HUES64 (cell line): ENCODE measurements around the gene C20orf141.
"Not testable (repeated sequence)": the region's sequence is repeated elsewhere in the genome, so short reads cannot be mapped to it uniquely, and the experiment has no call there.

ENCODE experiments used
- H3K27ac ChIP-seq: 2 replicates; pipeline ENCODE4 v1.7.0; 2013; ENCODE audit warnings: low read depth, low read length, inconsistent platforms
- H3K27me3 ChIP-seq: 2 replicates; pipeline ENCODE4 v1.6.1; 2013; ENCODE audit warnings: mild to moderate bottlenecking, low read length; ENCODE audit not compliant: insufficient read depth
- H3K36me3 ChIP-seq: 2 replicates; pipeline ENCODE4 v1.6.1; 2013; ENCODE audit warnings: mild to moderate bottlenecking, low read length; ENCODE audit not compliant: insufficient read depth
- H3K4me1 ChIP-seq: 2 replicates; pipeline ENCODE4 v1.6.1; 2013; ENCODE audit warnings: mild to moderate bottlenecking, low read length, moderate library complexity; ENCODE audit not compliant: insufficient read depth
- H3K4me3 ChIP-seq: 2 replicates; pipeline ENCODE4 v1.5.1; 2013; ENCODE audit warnings: mild to moderate bottlenecking, low read length, moderate library complexity
- H3K9ac ChIP-seq: 2 replicates; pipeline ENCODE4 v1.6.1; 2013; ENCODE audit warnings: mild to moderate bottlenecking, low read depth, low read length
- H3K9me3 ChIP-seq: 2 replicates; pipeline ENCODE4 v1.6.1; 2013; ENCODE audit warnings: low read depth, low read length; ENCODE audit not compliant: insufficient read depth
- WGBS: fragments of 150-250, 120-280 bp; methylation state at CpG from one replicate; pipeline ENCODE4 v1.1.7; 2013; ENCODE audit warnings: missing lambda C conversion rate; 5-methylcytosine and 5-hydroxymethylcytosine counted together

The C20orf141 gene

GRCh38 chr20:2800521-2801285, 14.1 kb upstream of the C20orf141 start, which contains the start of gene CPXM1:
Gene CPXM1, minus strand, starts transcription at chr20:2800627. Its CDS starts 55 bp downstream, at chr20:2800572.
- Histone ChIP-seq H3K27me3 (peaks cover 54% of the 10 kb centered on the region), H3K4me3 (peak within 1 kb of the TSS; percentile 88), H3K4me1 (peaks cover 13% of the 10 kb centered on the region), H3K27ac (peak within 1 kb of the TSS; percentile 2; the same call in 1 of the 2 replicates), H3K36me3 (peaks cover 29% of the 10 kb centered on the region), H3K9me3 (no peaks in the 10 kb centered on the region), H3K9ac (peak within 1 kb of the TSS; percentile 82)
- under 1% methylated on average over 47 of the region's 52 CpGs for WGBS

GRCh38 chr20:2801286-2801728, 13.5 kb upstream of the C20orf141 start:
- Histone ChIP-seq H3K4me3 (peak overlapping the region; percentile 88), H3K27ac (no peak overlapping the region), H3K4me1 (peaks cover 19% of the 10 kb centered on the region), H3K27me3 (peaks cover 60% of the 10 kb centered on the region), H3K9ac (no peak overlapping the region), H3K9me3 (no peaks in the 10 kb centered on the region), H3K36me3 (peaks cover 23% of the 10 kb centered on the region)
- 10% methylated on average over 13 of the region's 13 CpGs for WGBS

GRCh38 chr20:2804041-2804828, 10.6 kb upstream of the C20orf141 start:
- H3K36me3 ChIP-seq, result no peaks in the 10 kb centered on the region
- H3K27ac ChIP-seq, result no peak overlapping the region
- no peak overlapping the region for H3K9ac ChIP-seq
- no peak overlapping the region for H3K4me3 ChIP-seq
- peaks cover 77% of the 10 kb centered on the region for H3K27me3 ChIP-seq
- H3K4me1 ChIP-seq, result peaks cover 17% of the 10 kb centered on the region
- no peaks in the 10 kb centered on the region for H3K9me3 ChIP-seq
- 65% methylated on average over 16 of the region's 16 CpGs for WGBS

GRCh38 chr20:2804852-2805688, 9.7 kb upstream of the C20orf141 start:
- 23% methylated on average over 49 of the region's 49 CpGs for WGBS
- H3K27me3 ChIP-seq, result peaks cover 76% of the 10 kb centered on the region
- no peaks in the 10 kb centered on the region for H3K36me3 ChIP-seq
- H3K9me3 ChIP-seq, result no peaks in the 10 kb centered on the region
- H3K27ac ChIP-seq, result no peak overlapping the region
- H3K9ac ChIP-seq, result no peak overlapping the region
- peak overlapping the region; percentile 31 for H3K4me3 ChIP-seq
- H3K4me1 ChIP-seq, result peaks cover 12% of the 10 kb centered on the region

- WGBS, result 54% methylated on average over 22 of the region's 22 CpGs
- H3K9ac ChIP-seq, result no peak overlapping the region
- no peaks in the 10 kb centered on the region for H3K9me3 ChIP-seq
- H3K4me3 ChIP-seq, result peak overlapping the region; percentile 31; the same call in 1 of the 2 replicates
- H3K36me3 ChIP-seq, result no peaks in the 10 kb centered on the region
- no peak overlapping the region for H3K27ac ChIP-seq
- peaks cover 12% of the 10 kb centered on the region for H3K4me1 ChIP-seq
- peaks cover 72% of the 10 kb centered on the region for H3K27me3 ChIP-seq
Measured at GRCh38 chr20:2805689-2806350, 9.0 kb upstream of the C20orf141 start.

- Histone ChIP-seq H3K4me1 (peaks cover 10% of the 10 kb centered on the region), H3K27ac (no peak overlapping the region), H3K9ac (no peak overlapping the region), H3K4me3 (no peak overlapping the region), H3K27me3 (peaks cover 67% of the 10 kb centered on the region), H3K9me3 (no peaks in the 10 kb centered on the region), H3K36me3 (no peaks in the 10 kb centered on the region)
- 66% methylated on average over 4 of the region's 4 CpGs for WGBS
Measured at GRCh38 chr20:2806351-2806701, 8.5 kb upstream of the C20orf141 start.

GRCh38 chr20:2807019-2807418, 7.8 kb upstream of the C20orf141 start:
- peaks cover 8% of the 10 kb centered on the region for H3K4me1 ChIP-seq
- no peaks in the 10 kb centered on the region for H3K36me3 ChIP-seq
- WGBS, result 90% methylated on average over 4 of the region's 4 CpGs
- no peak overlapping the region for H3K9ac ChIP-seq
- H3K27me3 ChIP-seq, result peaks cover 60% of the 10 kb centered on the region
- H3K27ac ChIP-seq, result no peak overlapping the region
- no peaks in the 10 kb centered on the region for H3K9me3 ChIP-seq
- no peak overlapping the region for H3K4me3 ChIP-seq

- not testable (repeated sequence) for H3K4me1 ChIP-seq, H3K9me3 ChIP-seq, H3K4me3 ChIP-seq, H3K9ac ChIP-seq, H3K27ac ChIP-seq, H3K36me3 ChIP-seq
- H3K27me3 ChIP-seq, result peaks cover 51% of the 10 kb centered on the region
- 90% methylated on average over 8 of the region's 9 CpGs for WGBS
Measured at GRCh38 chr20:2807929-2808328, 6.9 kb upstream of the C20orf141 start.

- Histone ChIP-seq H3K9ac (no peak overlapping the region), H3K4me3 (no peak overlapping the region), H3K9me3 (no peaks in the 10 kb centered on the region), H3K36me3 (no peaks in the 10 kb centered on the region), H3K4me1 (peaks cover 8% of the 10 kb centered on the region), H3K27me3 (peaks cover 33% of the 10 kb centered on the region), H3K27ac (no peak overlapping the region)
- 95% methylated on average over 10 of the region's 10 CpGs for WGBS
Measured at GRCh38 chr20:2809690-2810089, 5.1 kb upstream of the C20orf141 start.

GRCh38 chr20:2812189-2812588, 2.6 kb upstream of the C20orf141 start:
- 79% methylated on average over 3 of the region's 3 CpGs for WGBS
- peaks cover 8% of the 10 kb centered on the region for H3K27me3 ChIP-seq
- H3K9ac ChIP-seq, result no peak overlapping the region
- no peaks in the 10 kb centered on the region for H3K4me1 ChIP-seq
- H3K36me3 ChIP-seq, result no peaks in the 10 kb centered on the region
- H3K27ac ChIP-seq, result no peak overlapping the region
- no peaks in the 10 kb centered on the region for H3K9me3 ChIP-seq
- no peak overlapping the region for H3K4me3 ChIP-seq
